Measurements from ENCODE around the gene OR1B1. TPM values are rescaled to one million over a fixed set of nuclear protein-coding genes. Genes with fewer than 3 reads are reported as not detected.

Gene OR1B1
- total RNA-seq (2022; extraction: Qiagen RNA extraction): not detected in 5 replicates

GRCh38 chr9:122657527-122657926, at the start of gene OR1B1:
Gene OR1B1, minus strand, starts transcription at chr9:122657627.

GRCh38 chr9:122661416-122661815, 4.0 kb upstream of the OR1B1 start, which contains the start of gene OR1L1:
Gene OR1L1, plus strand, starts transcription at chr9:122661716. Its CDS starts 0 bp downstream, at chr9:122661716.

GRCh38 chr9:122614362-122614761, 43.1 kb downstream of the OR1B1 start, which contains the start of gene OR1Q1:
Gene OR1Q1, plus strand, starts transcription at chr9:122614738. Its CDS starts 0 bp downstream, at chr9:122614738.

GRCh38 chr9:122583284-122583683, 74.1 kb downstream of the OR1B1 start, which contains the start of gene OR1L8:
Gene OR1L8, minus strand, starts transcription at chr9:122583384. Its CDS starts 14,907 bp downstream, at chr9:122568477.

Other genes with a start within 250 kb of the OR1B1 start
- gene OR1J1, start 179.7 kb downstream of the OR1B1 start, total RNA-seq (2022; extraction: Qiagen RNA extraction): not detected in 5 replicates
- gene OR1J2, start 146.8 kb downstream of the OR1B1 start, total RNA-seq (2022; extraction: Qiagen RNA extraction): not detected in 5 replicates
- gene OR1J4, start 138.5 kb downstream of the OR1B1 start, total RNA-seq (2022; extraction: Qiagen RNA extraction): not detected in 5 replicates
- gene OR1N1, start 130.3 kb downstream of the OR1B1 start, total RNA-seq (2022; extraction: Qiagen RNA extraction): not detected in 5 replicates
- not detected in 5 replicates for gene OR1N2, start 104.5 kb downstream of the OR1B1 start, total RNA-seq (2022; extraction: Qiagen RNA extraction)
- not detected in 5 replicates for gene OR1L8, start 74.2 kb downstream of the OR1B1 start, total RNA-seq (2022; extraction: Qiagen RNA extraction)
- 0.16 TPM in 1 of 5 replicates, not detected in the others for gene OR1Q1, start 42.9 kb downstream of the OR1B1 start, total RNA-seq (2022; extraction: Qiagen RNA extraction)
- gene OR1L1, start 4.1 kb upstream of the OR1B1 start, total RNA-seq (2022; extraction: Qiagen RNA extraction): not detected in 5 replicates
- not detected in 5 replicates for gene OR1L3, start 17.5 kb upstream of the OR1B1 start, total RNA-seq (2022; extraction: Qiagen RNA extraction)
- not detected in 5 replicates for gene OR1L4, start 66.4 kb upstream of the OR1B1 start, total RNA-seq (2022; extraction: Qiagen RNA extraction)
- not detected in 5 replicates for gene OR1L6, start 84.7 kb upstream of the OR1B1 start, total RNA-seq (2022; extraction: Qiagen RNA extraction)
- not detected in 5 replicates for gene OR5C1, start 131.3 kb upstream of the OR1B1 start, total RNA-seq (2022; extraction: Qiagen RNA extraction)
- gene OR1K1, start 142.5 kb upstream of the OR1B1 start, total RNA-seq (2022; extraction: Qiagen RNA extraction): not detected in 5 replicates
- gene PDCL, start 171.0 kb upstream of the OR1B1 start, total RNA-seq (2022; extraction: Qiagen RNA extraction): 15.1 to 20.0 TPM (median 17.7 TPM) in 5 replicates
- 14.7 to 28.5 TPM (median 23.8 TPM) in 5 replicates for gene RC3H2, start 247.7 kb upstream of the OR1B1 start, total RNA-seq (2022; extraction: Qiagen RNA extraction)

All from A549 treated with dexamethasone at 1 μM for 4 hours (cell line).